Measurements from ENCODE around the gene GPR82.

The GPR82 gene

DNA sequence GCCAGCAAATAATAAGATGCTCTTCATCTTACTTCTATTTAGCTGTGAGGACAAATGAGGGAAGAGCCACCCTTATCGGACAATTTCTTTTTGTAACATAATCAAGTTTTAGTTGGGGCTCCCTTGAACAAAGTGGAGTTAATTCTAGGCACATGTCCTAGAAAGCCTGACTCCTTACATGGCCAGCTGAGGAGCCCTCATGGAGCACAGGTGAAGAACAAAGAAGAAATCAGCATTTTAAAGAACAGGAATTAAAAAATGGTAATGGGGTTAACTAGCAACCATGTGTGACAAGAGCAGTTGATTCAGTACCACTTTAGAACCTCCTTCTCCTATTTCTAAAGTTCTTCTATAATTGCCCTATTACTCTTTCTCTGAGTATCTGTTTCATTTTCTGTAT is 15.9 kb downstream of the GPR82 start:
- Histone ChIP-seq H4K8ac (ENCODE audit: low read length) (no peak overlapping the region), H2AFZ (ENCODE audit: low read depth, low read length) (no peak overlapping the region), H3K79me1 (replicated peaks; ENCODE audit: low read length, poor library complexity, severe bottlenecking) (peaks cover 3% of the 10 kb centered on the region), H2AK5ac (ENCODE audit: low read length, severe bottlenecking) (no peak overlapping the region), H2BK5ac (ENCODE audit: low read depth, low read length, poor library complexity, severe bottlenecking) (no peak overlapping the region), H3K4me2 (ENCODE audit: low read length, poor library complexity, severe bottlenecking) (no peak overlapping the region), H3K4me1 (ENCODE audit: control insufficient read depth, insufficient read depth, low read depth, low read length) (no peaks in the 10 kb centered on the region), H3K4me3 (ENCODE audit: insufficient read depth in 1 of 2, low read depth in 1 of 2, low read length in 2 of 2) (no peak overlapping the region), H3K9me3 (ENCODE audit: control insufficient read depth, low read length) (no peaks in the 10 kb centered on the region), H3K9ac (ENCODE audit: low read length) (no peak overlapping the region), H3K27me3 (ENCODE audit: control insufficient read depth in 1 of 2, insufficient read depth in 1 of 2, low read length in 2 of 2) (peaks cover 0 to 5% of the 10 kb centered on the region in 2 experiments), H2BK12ac (ENCODE audit: low read length in 2 of 2) (no peak overlapping the region), H3K23ac (ENCODE audit: low read length in 2 of 2) (no peak overlapping the region), H3K4ac (ENCODE audit: low read depth in 1 of 2, low read length in 2 of 2) (no peak overlapping the region), H3K14ac (ENCODE audit: low read length in 2 of 2) (no peak overlapping the region), H3K18ac (ENCODE audit: low read depth in 1 of 2, low read length in 2 of 2) (no peak overlapping the region), H3K27ac (ENCODE audit: low read length, poor library complexity, severe bottlenecking) (no peak overlapping the region), H2BK120ac (ENCODE audit: low read depth, low read length) (no peak overlapping the region), H3K36me3 (ENCODE audit: control insufficient read depth in 1 of 2, insufficient read depth in 2 of 2, low read depth in 1 of 2, low read length in 2 of 2) (peaks cover 0 to 3% of the 10 kb centered on the region in 2 experiments), H4K91ac (ENCODE audit: low read length) (no peak overlapping the region), H2BK15ac (ENCODE audit: low read depth, poor library complexity, severe bottlenecking) (no peak overlapping the region)
- no peak for DNase-seq
- WGBS, result 100% methylated on average over 1 of the region's 1 CpG

GRCh38 chrX:41750716-41751115 is 26.7 kb downstream of the GPR82 start:
- no peak for DNase-seq
- no peak overlapping the region for H3K18ac ChIP-seq (ENCODE audit: low read depth in 1 of 2, low read length in 2 of 2)
- no peaks in the 10 kb centered on the region for H3K27me3 ChIP-seq (ENCODE audit: control insufficient read depth in 1 of 2, insufficient read depth in 1 of 2, low read length in 2 of 2)
- no peak overlapping the region for H3K9ac ChIP-seq (ENCODE audit: low read length)
- no peak overlapping the region for H3K27ac ChIP-seq (ENCODE audit: low read length, poor library complexity, severe bottlenecking)
- no peak overlapping the region for H2AK5ac ChIP-seq (ENCODE audit: low read length, severe bottlenecking)
- H3K4me2 ChIP-seq (ENCODE audit: low read length, poor library complexity, severe bottlenecking), result no peak overlapping the region
- no peak overlapping the region for H2BK120ac ChIP-seq (ENCODE audit: low read depth, low read length)
- no peak overlapping the region for H4K91ac ChIP-seq (ENCODE audit: low read length)
- H3K23ac ChIP-seq (ENCODE audit: low read length in 2 of 2), result no peak overlapping the region
- H3K4ac ChIP-seq (ENCODE audit: low read depth in 1 of 2, low read length in 2 of 2), result no peak overlapping the region
- no peaks in the 10 kb centered on the region for H3K36me3 ChIP-seq (ENCODE audit: control insufficient read depth in 1 of 2, insufficient read depth in 2 of 2, low read depth in 1 of 2, low read length in 2 of 2)
- 92% methylated on average over 1 of the region's 3 CpGs for WGBS
- no peak overlapping the region for H3K14ac ChIP-seq (ENCODE audit: low read length in 2 of 2)
- no peak overlapping the region for H3K4me3 ChIP-seq (ENCODE audit: insufficient read depth in 1 of 2, low read depth in 1 of 2, low read length in 2 of 2)
- H3K4me1 ChIP-seq (ENCODE audit: control insufficient read depth, insufficient read depth, low read depth, low read length), result no peaks in the 10 kb centered on the region
- H2BK5ac ChIP-seq (ENCODE audit: low read depth, low read length, poor library complexity, severe bottlenecking), result no peak overlapping the region
- no peak overlapping the region for H2BK15ac ChIP-seq (ENCODE audit: low read depth, poor library complexity, severe bottlenecking)
- H2BK12ac ChIP-seq (ENCODE audit: low read length in 2 of 2), result no peak overlapping the region
- no peak overlapping the region for H2AFZ ChIP-seq (ENCODE audit: low read depth, low read length)
- no peaks in the 10 kb centered on the region for H3K9me3 ChIP-seq (ENCODE audit: control insufficient read depth, low read length)
- no peak overlapping the region for H4K8ac ChIP-seq (ENCODE audit: low read length)
- peaks cover 5% of the 10 kb centered on the region for H3K79me1 ChIP-seq (replicated peaks; ENCODE audit: low read length, poor library complexity, severe bottlenecking)

GRCh38 chrX:41758401-41758800 is 34.4 kb downstream of the GPR82 start:
- H3K9me3 ChIP-seq (ENCODE audit: control insufficient read depth, low read length), result no peaks in the 10 kb centered on the region
- peaks cover 1% of the 10 kb centered on the region for H3K4me1 ChIP-seq (ENCODE audit: control insufficient read depth, insufficient read depth, low read depth, low read length)
- H4K8ac ChIP-seq (ENCODE audit: low read length), result no peak overlapping the region
- no peak overlapping the region for H2AK5ac ChIP-seq (ENCODE audit: low read length, severe bottlenecking)
- no peak overlapping the region for H3K14ac ChIP-seq (ENCODE audit: low read length in 2 of 2)
- WGBS, result 100% methylated on average over 1 of the region's 2 CpGs
- no peak overlapping the region for H3K4ac ChIP-seq (ENCODE audit: low read depth in 1 of 2, low read length in 2 of 2)
- no peak overlapping the region for H2BK5ac ChIP-seq (ENCODE audit: low read depth, low read length, poor library complexity, severe bottlenecking)
- no peak overlapping the region for H3K4me3 ChIP-seq (ENCODE audit: insufficient read depth in 1 of 2, low read depth in 1 of 2, low read length in 2 of 2)
- H3K36me3 ChIP-seq (ENCODE audit: control insufficient read depth in 1 of 2, insufficient read depth in 2 of 2, low read depth in 1 of 2, low read length in 2 of 2), result no peaks in the 10 kb centered on the region
- no peak overlapping the region for H3K4me2 ChIP-seq (ENCODE audit: low read length, poor library complexity, severe bottlenecking)
- peaks cover 0 to 18% of the 10 kb centered on the region in 2 experiments for H3K27me3 ChIP-seq (ENCODE audit: control insufficient read depth in 1 of 2, insufficient read depth in 1 of 2, low read length in 2 of 2)
- no peak overlapping the region for H4K91ac ChIP-seq (ENCODE audit: low read length)
- DNase-seq, result no peak
- H3K27ac ChIP-seq (ENCODE audit: low read length, poor library complexity, severe bottlenecking), result no peak overlapping the region
- H3K79me1 ChIP-seq (replicated peaks; ENCODE audit: low read length, poor library complexity, severe bottlenecking), result peaks cover 2% of the 10 kb centered on the region
- no peak overlapping the region for H3K23ac ChIP-seq (ENCODE audit: low read length in 2 of 2)
- no peak overlapping the region for H3K18ac ChIP-seq (ENCODE audit: low read depth in 1 of 2, low read length in 2 of 2)
- no peak overlapping the region for H2AFZ ChIP-seq (ENCODE audit: low read depth, low read length)
- no peak overlapping the region for H2BK12ac ChIP-seq (ENCODE audit: low read length in 2 of 2)
- no peak overlapping the region for H2BK15ac ChIP-seq (ENCODE audit: low read depth, poor library complexity, severe bottlenecking)
- no peak overlapping the region for H3K9ac ChIP-seq (ENCODE audit: low read length)
- H2BK120ac ChIP-seq (ENCODE audit: low read depth, low read length), result no peak overlapping the region

GRCh38 chrX:41759817-41760216 is 35.8 kb downstream of the GPR82 start:
- WGBS, result 92% methylated on average over 2 of the region's 3 CpGs
- Histone ChIP-seq H3K9me3 (ENCODE audit: control insufficient read depth, low read length) (no peaks in the 10 kb centered on the region), H2BK15ac (ENCODE audit: low read depth, poor library complexity, severe bottlenecking) (no peak overlapping the region), H3K18ac (ENCODE audit: low read depth in 1 of 2, low read length in 2 of 2) (no peak overlapping the region), H3K27ac (ENCODE audit: low read length, poor library complexity, severe bottlenecking) (no peak overlapping the region), H2AFZ (ENCODE audit: low read depth, low read length) (no peak overlapping the region), H3K27me3 (ENCODE audit: control insufficient read depth in 1 of 2, insufficient read depth in 1 of 2, low read length in 2 of 2) (peaks cover 0 to 18% of the 10 kb centered on the region in 2 experiments), H2AK5ac (ENCODE audit: low read length, severe bottlenecking) (no peak overlapping the region), H3K4me2 (ENCODE audit: low read length, poor library complexity, severe bottlenecking) (no peak overlapping the region), H3K4me3 (ENCODE audit: insufficient read depth in 1 of 2, low read depth in 1 of 2, low read length in 2 of 2) (no peak overlapping the region), H3K14ac (ENCODE audit: low read length in 2 of 2) (no peak overlapping the region), H3K4me1 (ENCODE audit: control insufficient read depth, insufficient read depth, low read depth, low read length) (peaks cover 2% of the 10 kb centered on the region), H4K8ac (ENCODE audit: low read length) (no peak overlapping the region), H3K23ac (ENCODE audit: low read length in 2 of 2) (no peak overlapping the region), H2BK12ac (ENCODE audit: low read length in 2 of 2) (no peak overlapping the region), H2BK120ac (ENCODE audit: low read depth, low read length) (no peak overlapping the region), H3K36me3 (ENCODE audit: control insufficient read depth in 1 of 2, insufficient read depth in 2 of 2, low read depth in 1 of 2, low read length in 2 of 2) (no peaks in the 10 kb centered on the region), H2BK5ac (ENCODE audit: low read depth, low read length, poor library complexity, severe bottlenecking) (no peak overlapping the region), H3K79me1 (replicated peaks; ENCODE audit: low read length, poor library complexity, severe bottlenecking) (peaks cover 2% of the 10 kb centered on the region), H4K91ac (ENCODE audit: low read length) (no peak overlapping the region), H3K4ac (ENCODE audit: low read depth in 1 of 2, low read length in 2 of 2) (no peak overlapping the region), H3K9ac (ENCODE audit: low read length) (no peak overlapping the region)
- DNase-seq, result peak; percentile 36

Measured in mesenchymal stem cell (in vitro differentiated cells and primary cell).